Measurements from ENCODE around the gene JAML.

GRCh38 chr11:118212781-118213191 is 12.0 kb downstream of the JAML start:
- TF ChIP-seq CTCF (IDR thresholded peaks at IDR 0.05) (no peak), EZH2phosphoT487 (IDR thresholded peaks at IDR 0.05) (no peak), EZH2 (IDR thresholded peaks at IDR 0.05) (no peak)
